ENCODE results near the gene RAB3C.

The RAB3C gene

DNA sequence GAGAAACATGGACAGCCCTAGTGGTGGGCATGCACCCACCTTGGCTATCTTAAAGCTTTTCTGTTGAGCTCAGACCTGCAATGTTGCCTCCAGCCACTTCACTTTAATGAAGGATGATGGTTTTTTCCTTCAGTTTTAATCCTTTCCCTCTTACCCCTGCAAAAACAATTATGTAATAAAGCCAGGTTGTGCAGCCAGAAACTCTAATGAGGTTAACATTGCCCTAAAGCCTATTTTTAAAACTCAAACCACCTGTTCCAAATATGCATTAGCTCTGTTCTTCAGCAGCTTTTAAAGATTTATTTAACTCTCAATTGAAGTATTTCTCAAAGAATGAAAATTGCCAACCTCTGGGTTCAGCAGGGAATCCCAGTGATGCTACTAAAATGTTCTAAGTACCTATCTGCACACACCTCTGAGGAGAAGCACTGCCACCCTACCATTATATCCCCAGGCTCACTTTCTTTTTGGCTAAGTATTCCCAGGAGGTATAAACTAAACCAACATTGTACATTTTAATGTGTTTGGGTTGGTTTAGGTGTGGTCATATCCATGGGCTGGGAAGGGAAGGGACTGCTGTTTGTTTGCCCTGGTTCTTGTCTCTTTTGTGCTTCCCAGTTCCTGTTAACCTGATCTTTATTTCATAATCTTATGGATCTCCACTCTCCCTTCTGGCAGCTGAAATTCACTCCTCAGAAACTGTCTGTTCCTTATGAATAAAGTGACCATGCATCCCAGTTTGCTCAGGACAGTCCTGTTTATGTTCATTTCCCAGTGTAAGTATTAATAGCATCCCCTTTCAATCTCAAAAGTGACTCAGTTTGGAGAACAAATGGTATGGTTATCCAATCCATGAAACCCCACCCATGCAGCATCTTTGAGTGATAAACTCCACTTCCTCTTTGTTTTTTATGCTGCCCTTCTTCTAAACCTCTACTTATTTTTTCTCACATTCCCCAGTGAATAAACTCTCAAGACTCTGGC lies 251.7 kb downstream of the RAB3C start:
- DNase-seq (ENCODE audit: low spot score): no peak
- TF ChIP-seq, protein P1, sequence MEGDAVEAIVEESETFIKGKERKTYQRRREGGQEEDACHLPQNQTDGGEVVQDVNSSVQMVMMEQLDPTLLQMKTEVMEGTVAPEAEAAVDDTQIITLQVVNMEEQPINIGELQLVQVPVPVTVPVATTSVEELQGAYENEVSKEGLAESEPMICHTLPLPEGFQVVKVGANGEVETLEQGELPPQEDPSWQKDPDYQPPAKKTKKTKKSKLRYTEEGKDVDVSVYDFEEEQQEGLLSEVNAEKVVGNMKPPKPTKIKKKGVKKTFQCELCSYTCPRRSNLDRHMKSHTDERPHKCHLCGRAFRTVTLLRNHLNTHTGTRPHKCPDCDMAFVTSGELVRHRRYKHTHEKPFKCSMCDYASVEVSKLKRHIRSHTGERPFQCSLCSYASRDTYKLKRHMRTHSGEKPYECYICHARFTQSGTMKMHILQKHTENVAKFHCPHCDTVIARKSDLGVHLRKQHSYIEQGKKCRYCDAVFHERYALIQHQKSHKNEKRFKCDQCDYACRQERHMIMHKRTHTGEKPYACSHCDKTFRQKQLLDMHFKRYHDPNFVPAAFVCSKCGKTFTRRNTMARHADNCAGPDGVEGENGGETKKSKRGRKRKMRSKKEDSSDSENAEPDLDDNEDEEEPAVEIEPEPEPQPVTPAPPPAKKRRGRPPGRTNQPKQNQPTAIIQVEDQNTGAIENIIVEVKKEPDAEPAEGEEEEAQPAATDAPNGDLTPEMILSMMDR (IDR thresholded peaks at IDR 0.05): no peak
- Histone ChIP-seq H3K27ac (no peak overlapping the region), H3K4me3 (no peak overlapping the region)

GRCh38 chr5:58836351-58836750 lies 253.5 kb downstream of the RAB3C start:
- TF ChIP-seq, protein P1 (IDR thresholded peaks at IDR 0.05): no peak
- Histone ChIP-seq H3K4me3 (no peak overlapping the region), H3K27ac (no peak overlapping the region)
- DNase-seq (ENCODE audit: low spot score): no peak

DNA sequence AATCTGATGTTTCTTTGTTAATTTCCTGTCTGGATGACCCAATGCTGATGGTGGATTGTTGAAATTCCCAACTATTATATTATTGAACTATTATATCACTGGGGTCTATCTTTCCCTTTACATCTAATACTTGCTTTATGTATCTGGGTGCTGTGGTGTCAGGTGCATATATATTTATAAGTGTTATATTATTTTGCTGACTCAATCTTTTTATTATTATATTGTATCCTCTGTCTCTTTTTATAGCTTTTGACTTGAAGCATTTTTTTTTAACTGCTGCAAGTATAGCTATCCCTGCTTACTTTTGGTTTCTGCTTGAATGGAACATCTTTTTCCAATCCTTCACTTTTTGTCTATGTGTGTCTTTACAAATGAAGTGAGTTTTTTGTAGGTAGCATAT lies 255.9 kb downstream of the RAB3C start:
- H3K27ac ChIP-seq: no peak overlapping the region
- TF ChIP-seq, protein P1 (IDR thresholded peaks at IDR 0.05): no peak
- no peak overlapping the region for H3K4me3 ChIP-seq
- DNase-seq (ENCODE audit: low spot score): no peak

- Histone ChIP-seq H3K27ac (no peak overlapping the region), H3K4me3 (no peak overlapping the region)
- no peak for DNase-seq (ENCODE audit: low spot score)
- TF ChIP-seq, protein P1 (IDR thresholded peaks at IDR 0.05): no peak
Measured at GRCh38 chr5:58842852-58843251, 260.0 kb downstream of the RAB3C start.

- H3K4me3 ChIP-seq: no peak overlapping the region
- TF ChIP-seq, protein P1 (IDR thresholded peaks at IDR 0.05): no peak
- no peak for DNase-seq (ENCODE audit: low spot score)
- no peak overlapping the region for H3K27ac ChIP-seq
Measured at GRCh38 chr5:58844395-58844794, 261.5 kb downstream of the RAB3C start.

DNA sequence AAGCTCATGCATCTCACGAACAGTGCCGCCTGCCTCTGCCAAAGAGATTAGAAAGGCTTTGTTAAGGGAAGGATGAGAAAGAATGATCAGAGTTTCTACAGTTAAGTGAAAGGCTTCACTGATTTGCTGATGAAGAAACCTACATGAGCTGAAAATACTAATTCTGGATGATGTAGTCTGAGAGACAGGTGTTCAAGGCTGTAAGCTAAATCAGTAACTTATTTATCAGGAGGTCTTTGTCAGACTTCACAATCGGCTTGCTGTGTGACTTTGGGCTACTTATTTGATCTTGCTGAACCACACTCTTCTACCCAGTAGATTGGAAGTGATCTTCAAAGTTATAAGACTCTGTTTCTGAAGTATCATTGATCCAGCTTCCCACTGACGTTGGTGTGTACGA lies 264.2 kb downstream of the RAB3C start:
- Histone ChIP-seq H3K27ac (no peak overlapping the region), H3K4me3 (no peak overlapping the region)
- DNase-seq (ENCODE audit: low spot score): no peak
- TF ChIP-seq, protein P1 (IDR thresholded peaks at IDR 0.05): no peak

- TF ChIP-seq, protein P1 (IDR thresholded peaks at IDR 0.05): no peak
- no peak overlapping the region for H3K27ac ChIP-seq
- no peak overlapping the region for H3K4me3 ChIP-seq
- no peak for DNase-seq (ENCODE audit: low spot score)
Measured at GRCh38 chr5:58849223-58849622, 266.3 kb downstream of the RAB3C start.

All from coronary artery (tissue), 2 donors.